Measurements from ENCODE around the gene USF1.

Gene USF1

DNA sequence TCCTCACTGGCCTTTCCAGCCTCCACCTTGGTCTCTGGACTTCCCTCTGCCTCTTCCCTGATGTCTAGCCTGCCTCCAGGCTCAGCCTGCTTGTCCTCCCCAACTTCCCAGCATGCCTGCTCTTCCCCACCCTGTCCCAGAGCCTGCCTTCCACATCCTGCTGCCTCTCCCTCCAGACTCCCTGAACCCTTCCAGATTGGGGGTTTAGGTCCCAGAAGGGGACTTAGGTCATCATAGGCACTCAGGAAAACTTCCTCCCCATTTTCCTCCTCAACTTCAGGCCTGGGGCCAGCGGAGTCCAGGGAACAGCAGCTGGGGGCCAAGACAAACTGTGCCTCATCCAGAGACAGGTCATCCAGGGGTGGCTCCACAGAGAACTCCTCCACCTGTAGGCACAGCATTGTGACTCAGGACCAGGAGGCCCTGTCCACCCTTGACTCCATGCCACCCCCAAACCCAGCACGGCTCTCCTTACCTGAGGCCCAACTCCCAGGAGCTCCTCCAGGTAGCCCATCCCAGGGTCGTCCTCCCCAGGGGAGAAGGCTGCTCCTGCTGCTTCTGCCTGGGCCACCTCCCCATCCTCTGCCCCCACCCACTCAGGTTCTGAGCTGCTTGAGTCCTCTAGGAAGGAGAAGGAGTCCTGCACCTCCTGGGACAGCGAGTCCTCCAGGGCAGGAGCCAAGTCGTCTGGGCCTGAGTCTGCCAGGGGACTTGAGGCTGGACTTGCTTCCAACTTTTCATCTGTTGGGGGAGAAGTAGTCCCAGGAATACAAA lies 3.4 kb upstream of the USF1 start:
- H3K27me3 ChIP-seq (ENCODE audit: insufficient read depth, low read length, poor library complexity, severe bottlenecking) = no peaks in the 10 kb centered on the region
- H3F3A ChIP-seq (ENCODE audit: low read depth) = no peaks in the 10 kb centered on the region
- H3K4me3 ChIP-seq (ENCODE audit: low read length, poor library complexity, severe bottlenecking) = no peak overlapping the region
- TF ChIP-seq, protein P1, sequence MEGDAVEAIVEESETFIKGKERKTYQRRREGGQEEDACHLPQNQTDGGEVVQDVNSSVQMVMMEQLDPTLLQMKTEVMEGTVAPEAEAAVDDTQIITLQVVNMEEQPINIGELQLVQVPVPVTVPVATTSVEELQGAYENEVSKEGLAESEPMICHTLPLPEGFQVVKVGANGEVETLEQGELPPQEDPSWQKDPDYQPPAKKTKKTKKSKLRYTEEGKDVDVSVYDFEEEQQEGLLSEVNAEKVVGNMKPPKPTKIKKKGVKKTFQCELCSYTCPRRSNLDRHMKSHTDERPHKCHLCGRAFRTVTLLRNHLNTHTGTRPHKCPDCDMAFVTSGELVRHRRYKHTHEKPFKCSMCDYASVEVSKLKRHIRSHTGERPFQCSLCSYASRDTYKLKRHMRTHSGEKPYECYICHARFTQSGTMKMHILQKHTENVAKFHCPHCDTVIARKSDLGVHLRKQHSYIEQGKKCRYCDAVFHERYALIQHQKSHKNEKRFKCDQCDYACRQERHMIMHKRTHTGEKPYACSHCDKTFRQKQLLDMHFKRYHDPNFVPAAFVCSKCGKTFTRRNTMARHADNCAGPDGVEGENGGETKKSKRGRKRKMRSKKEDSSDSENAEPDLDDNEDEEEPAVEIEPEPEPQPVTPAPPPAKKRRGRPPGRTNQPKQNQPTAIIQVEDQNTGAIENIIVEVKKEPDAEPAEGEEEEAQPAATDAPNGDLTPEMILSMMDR (conservative IDR thresholded peaks at IDR 0.05; ENCODE audit: low read length) = no peak
- TF ChIP-seq EZH2phosphoT487 (IDR thresholded peaks at IDR 0.05; ENCODE audit: borderline replicate concordance) = no peak
- H3K36me3 ChIP-seq (ENCODE audit: insufficient read depth, low read length) = peaks cover 50% of the 10 kb centered on the region; the same call in 1 of the 2 replicates
- H3K79me2 ChIP-seq (ENCODE audit: insufficient read depth, low read length) = peaks cover 9% of the 10 kb centered on the region
- H3K9me2 ChIP-seq (replicated peaks; ENCODE audit: low read depth, low read length) = no peaks in the 10 kb centered on the region
- no peak overlapping the region for H3K4me2 ChIP-seq (ENCODE audit: low read depth, low read length, poor library complexity, severe bottlenecking)
- no peaks in the 10 kb centered on the region for H3K9me3 ChIP-seq (ENCODE audit: insufficient read depth, low read depth, low read length)
- H3K4me1 ChIP-seq (ENCODE audit: insufficient read depth, low read length, poor library complexity, severe bottlenecking) = peaks cover 12% of the 10 kb centered on the region
- H2AFZ ChIP-seq (ENCODE audit: low read length) = no peak overlapping the region
- no peaks in the 10 kb centered on the region for H4K20me1 ChIP-seq (ENCODE audit: insufficient read depth, low read length, poor library complexity, severe bottlenecking)
- no peak overlapping the region for H3K9ac ChIP-seq (ENCODE audit: low read depth, low read length, poor library complexity, severe bottlenecking)

DNA sequence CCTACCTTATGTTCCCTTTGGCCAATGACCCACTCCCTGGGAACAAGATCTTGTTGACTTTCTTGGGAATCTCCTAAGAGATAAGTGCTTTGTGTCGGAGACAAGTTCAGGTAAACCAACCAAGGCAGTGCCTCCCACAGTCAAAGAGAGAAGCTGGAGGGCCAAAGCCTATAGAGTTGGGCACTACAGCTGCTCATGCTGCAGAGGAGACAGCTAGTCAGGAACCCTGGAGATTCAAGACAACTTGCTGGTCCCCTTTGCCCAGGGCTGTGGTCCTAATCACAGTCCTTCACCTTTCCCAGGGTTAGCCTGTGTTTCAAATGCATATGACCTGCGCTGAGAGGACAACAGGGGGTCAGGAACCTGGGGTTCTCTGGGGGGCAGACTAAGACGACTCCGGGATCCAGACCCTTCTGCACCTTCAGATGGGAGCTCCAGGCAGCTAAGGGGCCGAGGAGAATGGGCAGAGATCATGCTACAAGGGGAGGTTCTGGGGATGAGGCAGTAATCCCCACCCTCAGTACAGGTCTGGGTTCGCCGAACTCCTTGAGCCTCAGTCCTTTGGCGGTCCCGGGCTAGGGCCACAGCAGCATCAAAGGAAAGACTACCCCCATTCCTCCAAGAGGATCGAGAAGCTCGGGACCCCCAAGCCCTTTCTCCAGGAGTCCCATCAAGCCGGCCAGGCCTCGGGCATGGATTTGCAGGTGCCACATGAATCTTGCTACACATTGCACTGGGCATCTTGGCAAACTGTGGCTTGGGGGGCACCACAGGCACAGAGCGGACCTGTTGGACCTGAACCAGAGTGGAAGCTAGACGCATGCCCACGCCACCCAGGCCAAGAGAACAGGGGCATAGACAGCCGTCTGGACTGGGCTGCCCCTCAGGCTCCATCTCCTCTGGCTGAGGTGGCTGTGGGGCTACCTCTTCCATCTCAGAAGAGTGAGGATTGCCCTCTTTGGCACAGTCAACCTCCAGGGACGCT lies 2.0 kb upstream of the USF1 start:
- H2AFZ ChIP-seq (ENCODE audit: low read length) = no peak overlapping the region
- H3K79me2 ChIP-seq (ENCODE audit: insufficient read depth, low read length) = peaks cover 23% of the 10 kb centered on the region
- H3F3A ChIP-seq (ENCODE audit: low read depth) = no peaks in the 10 kb centered on the region
- H3K9me2 ChIP-seq (replicated peaks; ENCODE audit: low read depth, low read length) = no peaks in the 10 kb centered on the region
- peaks cover 19% of the 10 kb centered on the region for H3K4me1 ChIP-seq (ENCODE audit: insufficient read depth, low read length, poor library complexity, severe bottlenecking)
- no peak overlapping the region for H3K4me3 ChIP-seq (ENCODE audit: low read length, poor library complexity, severe bottlenecking)
- H3K9me3 ChIP-seq (ENCODE audit: insufficient read depth, low read depth, low read length) = no peaks in the 10 kb centered on the region
- TF ChIP-seq, protein P1 (conservative IDR thresholded peaks at IDR 0.05; ENCODE audit: low read length) = no peak
- no peak for TF ChIP-seq EZH2phosphoT487 (IDR thresholded peaks at IDR 0.05; ENCODE audit: borderline replicate concordance)
- H3K4me2 ChIP-seq (ENCODE audit: low read depth, low read length, poor library complexity, severe bottlenecking) = no peak overlapping the region
- H3K27me3 ChIP-seq (ENCODE audit: insufficient read depth, low read length, poor library complexity, severe bottlenecking) = no peaks in the 10 kb centered on the region
- H3K36me3 ChIP-seq (ENCODE audit: insufficient read depth, low read length) = peaks cover 38% of the 10 kb centered on the region; the same call in 1 of the 2 replicates
- H4K20me1 ChIP-seq (ENCODE audit: insufficient read depth, low read length, poor library complexity, severe bottlenecking) = no peaks in the 10 kb centered on the region
- H3K9ac ChIP-seq (ENCODE audit: low read depth, low read length, poor library complexity, severe bottlenecking) = no peak overlapping the region

DNA sequence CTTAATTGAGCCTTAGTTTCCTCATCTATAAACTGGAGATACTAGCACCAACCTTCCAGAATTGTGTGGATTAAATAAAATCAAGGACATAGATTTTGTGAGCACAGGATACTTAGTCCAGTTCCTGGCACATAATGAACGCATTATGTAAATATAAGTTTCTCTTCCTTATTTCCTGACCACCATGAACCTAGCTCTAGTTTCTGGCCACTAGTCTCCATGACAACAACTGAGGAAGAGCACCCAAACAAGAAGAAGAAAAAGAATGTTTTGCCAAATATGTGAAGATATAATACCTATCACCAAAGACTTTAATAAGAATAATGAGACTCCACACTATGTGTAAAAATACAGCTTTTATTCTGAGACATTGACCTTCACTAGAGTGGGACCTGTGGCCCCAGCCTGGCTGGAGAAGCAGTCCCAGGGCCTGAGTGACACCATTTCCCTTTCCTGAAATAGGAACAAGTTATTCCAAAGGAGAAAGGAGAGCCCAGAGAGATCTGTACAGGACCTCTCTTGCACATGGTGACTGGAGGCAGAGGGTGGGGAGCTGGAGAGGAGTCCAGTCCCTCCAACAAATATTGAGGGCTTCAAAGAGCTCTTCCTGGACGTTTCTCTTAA lies 940 bp upstream of the USF1 start:
- H2AFZ ChIP-seq (ENCODE audit: low read length) = no peak overlapping the region

More for the DNA sequence above, 940 bp upstream of the USF1 start:
- Histone ChIP-seq H3K4me1 (ENCODE audit: insufficient read depth, low read length, poor library complexity, severe bottlenecking) (peaks cover 22% of the 10 kb centered on the region), H3K4me2 (ENCODE audit: low read depth, low read length, poor library complexity, severe bottlenecking) (peak overlapping the region; percentile 88), H3F3A (ENCODE audit: low read depth) (no peaks in the 10 kb centered on the region), H3K9me2 (replicated peaks; ENCODE audit: low read depth, low read length) (no peaks in the 10 kb centered on the region), H3K4me3 (ENCODE audit: low read length, poor library complexity, severe bottlenecking) (peak overlapping the region; percentile 91), H4K20me1 (ENCODE audit: insufficient read depth, low read length, poor library complexity, severe bottlenecking) (no peaks in the 10 kb centered on the region), H3K9ac (ENCODE audit: low read depth, low read length, poor library complexity, severe bottlenecking) (peak overlapping the region; percentile 91), H3K27me3 (ENCODE audit: insufficient read depth, low read length, poor library complexity, severe bottlenecking) (no peaks in the 10 kb centered on the region), H3K9me3 (ENCODE audit: insufficient read depth, low read depth, low read length) (no peaks in the 10 kb centered on the region), H3K79me2 (ENCODE audit: insufficient read depth, low read length) (peaks cover 34% of the 10 kb centered on the region), H3K36me3 (ENCODE audit: insufficient read depth, low read length) (peaks cover 38% of the 10 kb centered on the region; the same call in 1 of the 2 replicates)
- no peak for TF ChIP-seq EZH2phosphoT487 (IDR thresholded peaks at IDR 0.05; ENCODE audit: borderline replicate concordance)
- TF ChIP-seq, protein P1 (conservative IDR thresholded peaks at IDR 0.05; ENCODE audit: low read length) = no peak

Data from Loucy (cell line).